Mucosa of descending colon (tissue), 3 donors: ENCODE measurements around the gene MTIF2. TPM values are rescaled to one million over a fixed set of nuclear protein-coding genes. Genes with fewer than 3 reads are reported as not detected.
"Not testable (repeated sequence)": the region's sequence is repeated elsewhere in the genome, so short reads cannot be mapped to it uniquely, and the experiment has no call there.

Source experiments
- ATAC-seq: fragments of 200-7000 bp; cut with Tn5 transposase; one replicate; pipeline ENCODE4 v1.9.1; 2020; ENCODE audit warnings: mild to moderate bottlenecking, moderate library complexity
- DNase-seq, 3 donors: peaks; one replicate each; pipeline ENCODE4 v3.0.0-alpha.2; 2020
- H3K36me3 ChIP-seq: fragments of 200-600 bp; one replicate; pipeline ENCODE4 v1.8.0; 2021; ENCODE audit warnings: low read depth, mild to moderate bottlenecking
- H3K4me1 ChIP-seq: fragments of 200-600 bp; one replicate; pipeline ENCODE4 v1.8.0; 2021; ENCODE audit warnings: low read depth, mild to moderate bottlenecking
- H3K4me3 ChIP-seq: fragments of 200-600 bp; one replicate; pipeline ENCODE4 v1.8.0; 2021; ENCODE audit warnings: mild to moderate bottlenecking
- H3K9me3 ChIP-seq: fragments of 200-600 bp; one replicate; pipeline ENCODE4 v1.8.0; 2021; ENCODE audit warnings: mild to moderate bottlenecking
- intact Hi-C, 2 donors: fragments of 100-400 bp; cut with DNase I in 1 of 2; cut with micrococcal nuclease in 1 of 2; formaldehyde crosslinking; loops; one replicate each; pipeline versions ENCODE4 v1.11.0 to v1.11.1; 2022; cut with DNase I, micrococcal nuclease
- total RNA-seq, 3 donors: library from RNA; stranded (reverse); fragmentation: NEBNext Ultra II Directional in 2 of 3; extraction: Animal tissue kit (Norgen Biotek cat#: 25700) in 2 of 3; gene quantifications; one replicate each; pipeline versions ENCODE4 v1.2.1 to v1.2.4, GENCODE V29; 2021 to 2023
- TF ChIP-seq, protein P1 (sequence below): fragments of 200-600 bp; IDR thresholded peaks from one replicate; pipeline ENCODE4 v1.8.0; 2022; ENCODE audit warnings: antibody characterized with exemption, mild to moderate bottlenecking
- donor health status: DM: no; HTN: no; CAD: no; lungs with moderate emphysema.
- donor health status: DM: no; HTN: no; CAD: no.
- donor health status: DM: no; HTN: yes; CAD: no.

MTIF2 gene
- total RNA-seq, 3 donors from 2014 or later: 33.5 to 46.8 (median 39.9) TPM

DNA sequence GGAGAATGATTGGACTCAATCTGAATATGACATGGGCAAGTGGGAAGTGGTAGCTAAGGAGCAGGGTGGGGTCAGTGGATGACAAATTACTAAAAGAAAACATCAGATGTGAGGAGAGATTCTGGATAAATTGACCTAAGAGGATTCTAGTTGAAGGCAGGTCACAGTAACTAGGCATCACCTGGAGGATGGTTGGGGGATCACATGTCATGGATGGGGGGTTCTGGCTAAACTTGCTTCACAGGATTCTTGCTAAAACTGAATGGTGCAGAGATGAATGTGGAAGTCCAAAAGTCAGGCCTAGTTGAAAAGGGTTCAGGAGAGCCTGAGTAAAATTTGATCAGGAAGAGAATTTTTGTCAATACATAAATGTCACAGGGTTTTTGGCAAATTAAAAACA is 55.2 kb downstream of the MTIF2 start:
- Histone ChIP-seq H3K36me3 (no peaks in the 10 kb centered on the region), H3K4me1 (no peaks in the 10 kb centered on the region), H3K4me3 (no peak overlapping the region), H3K9me3 (no peaks in the 10 kb centered on the region)
- TF ChIP-seq, protein P1, sequence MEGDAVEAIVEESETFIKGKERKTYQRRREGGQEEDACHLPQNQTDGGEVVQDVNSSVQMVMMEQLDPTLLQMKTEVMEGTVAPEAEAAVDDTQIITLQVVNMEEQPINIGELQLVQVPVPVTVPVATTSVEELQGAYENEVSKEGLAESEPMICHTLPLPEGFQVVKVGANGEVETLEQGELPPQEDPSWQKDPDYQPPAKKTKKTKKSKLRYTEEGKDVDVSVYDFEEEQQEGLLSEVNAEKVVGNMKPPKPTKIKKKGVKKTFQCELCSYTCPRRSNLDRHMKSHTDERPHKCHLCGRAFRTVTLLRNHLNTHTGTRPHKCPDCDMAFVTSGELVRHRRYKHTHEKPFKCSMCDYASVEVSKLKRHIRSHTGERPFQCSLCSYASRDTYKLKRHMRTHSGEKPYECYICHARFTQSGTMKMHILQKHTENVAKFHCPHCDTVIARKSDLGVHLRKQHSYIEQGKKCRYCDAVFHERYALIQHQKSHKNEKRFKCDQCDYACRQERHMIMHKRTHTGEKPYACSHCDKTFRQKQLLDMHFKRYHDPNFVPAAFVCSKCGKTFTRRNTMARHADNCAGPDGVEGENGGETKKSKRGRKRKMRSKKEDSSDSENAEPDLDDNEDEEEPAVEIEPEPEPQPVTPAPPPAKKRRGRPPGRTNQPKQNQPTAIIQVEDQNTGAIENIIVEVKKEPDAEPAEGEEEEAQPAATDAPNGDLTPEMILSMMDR: no peak
- DNase-seq (no peak), ATAC-seq (no peak)
- intact Hi-C loops: no loop called here

DNA sequence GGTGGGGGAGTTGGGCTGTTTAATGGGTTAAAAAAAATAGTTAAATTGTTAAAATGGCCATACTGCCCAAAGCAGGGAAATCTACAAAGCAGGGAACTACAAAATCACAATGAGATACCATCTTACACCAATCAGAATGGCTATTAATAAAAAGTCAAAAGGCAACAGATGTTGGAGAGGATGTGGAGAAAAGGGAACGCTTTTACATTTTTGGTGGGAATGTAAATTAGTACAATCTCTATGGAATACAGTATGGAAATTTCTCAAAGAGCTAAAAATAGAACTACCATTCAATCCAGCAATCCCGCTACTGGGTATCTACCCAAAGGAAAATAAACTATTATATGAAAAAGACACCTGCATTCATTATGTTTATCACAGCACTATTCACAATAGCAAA is 64.1 kb downstream of the MTIF2 start:
- Histone ChIP-seq H3K4me3 (no peak overlapping the region), H3K36me3 (no peaks in the 10 kb centered on the region), H3K9me3 (peaks cover 3% of the 10 kb centered on the region), H3K4me1 (no peaks in the 10 kb centered on the region)
- DNase-seq (no peak), ATAC-seq (no peak)
- intact Hi-C loops: no loop called here
- TF ChIP-seq, protein P1: no peak

DNA sequence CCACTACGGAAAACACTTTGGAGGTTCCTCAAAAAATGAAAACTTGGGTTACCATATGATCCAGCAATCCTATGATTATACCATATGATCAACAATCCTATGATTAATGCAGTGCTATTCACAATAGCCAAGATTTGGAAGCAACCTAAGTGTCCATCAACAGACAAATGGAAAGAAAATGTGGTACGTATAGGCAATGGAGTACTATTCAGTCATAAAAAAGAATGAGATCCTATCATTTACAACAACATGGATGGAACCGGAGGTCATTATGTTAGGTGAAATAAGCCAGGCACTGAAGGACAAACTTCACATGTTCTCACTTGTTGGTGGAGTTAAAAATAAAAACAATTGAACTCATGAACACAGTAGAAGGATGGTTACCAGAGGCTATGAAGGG is 64.5 kb downstream of the MTIF2 start:
- TF ChIP-seq, protein P1: no peak
- H3K36me3 ChIP-seq: no peaks in the 10 kb centered on the region
- peaks cover 3% of the 10 kb centered on the region for H3K9me3 ChIP-seq
- H3K4me1 ChIP-seq: no peaks in the 10 kb centered on the region
- intact Hi-C loops: no loop called here
- DNase-seq (no peak), ATAC-seq (no peak)
- H3K4me3 ChIP-seq: no peak overlapping the region

DNA sequence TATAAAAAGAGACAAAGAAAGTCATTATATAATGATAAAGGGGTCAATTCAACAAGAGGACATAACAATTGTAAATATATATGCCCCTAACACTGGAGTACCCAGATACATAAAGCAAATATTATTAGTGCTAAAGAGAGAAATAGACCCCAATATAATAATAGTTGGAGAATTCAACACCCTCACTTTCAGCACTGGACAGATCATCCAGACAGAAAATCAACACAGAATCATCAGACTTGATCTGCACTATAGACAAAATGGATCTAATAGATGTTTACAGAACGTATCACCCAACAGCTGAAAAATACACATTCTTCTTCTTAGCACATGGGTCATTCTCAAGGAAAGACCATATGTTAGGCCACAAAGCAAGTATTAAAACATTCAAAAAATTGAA is 68.6 kb downstream of the MTIF2 start:
- Histone ChIP-seq H3K36me3 (no peaks in the 10 kb centered on the region), H3K4me1 (no peaks in the 10 kb centered on the region), H3K9me3 (peaks cover 3% of the 10 kb centered on the region), H3K4me3 (no peak overlapping the region)
- DNase-seq (no peak), ATAC-seq (no peak)
- intact Hi-C loops: no loop called here
- TF ChIP-seq, protein P1: no peak

DNA sequence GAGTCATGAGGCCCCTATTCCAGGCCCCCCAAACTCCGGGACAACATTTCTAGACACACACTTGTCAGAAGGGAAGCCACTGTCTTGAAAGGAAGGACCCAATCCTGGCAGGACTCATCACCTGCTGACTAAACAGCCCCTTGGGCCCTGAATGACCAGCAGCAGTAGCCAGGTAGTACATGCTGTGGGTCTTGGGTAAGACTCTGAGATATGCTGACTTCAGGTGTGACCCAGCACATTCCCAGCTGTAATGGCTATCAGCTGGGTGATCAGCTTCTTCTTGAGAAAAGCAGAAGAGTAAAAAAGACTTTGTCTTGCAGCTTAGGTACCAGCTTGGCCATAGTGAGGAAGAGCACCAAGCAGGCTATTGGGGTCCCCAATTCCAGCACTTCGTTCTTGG is 72.5 kb downstream of the MTIF2 start:
- Histone ChIP-seq H3K4me1 (no peaks in the 10 kb centered on the region), H3K36me3 (no peaks in the 10 kb centered on the region), H3K4me3 (no peak overlapping the region), H3K9me3 (peaks cover 3% of the 10 kb centered on the region)
- ATAC-seq (no peak), DNase-seq (no peak)
- intact Hi-C loops: no loop called here
- TF ChIP-seq, protein P1: no peak

DNA sequence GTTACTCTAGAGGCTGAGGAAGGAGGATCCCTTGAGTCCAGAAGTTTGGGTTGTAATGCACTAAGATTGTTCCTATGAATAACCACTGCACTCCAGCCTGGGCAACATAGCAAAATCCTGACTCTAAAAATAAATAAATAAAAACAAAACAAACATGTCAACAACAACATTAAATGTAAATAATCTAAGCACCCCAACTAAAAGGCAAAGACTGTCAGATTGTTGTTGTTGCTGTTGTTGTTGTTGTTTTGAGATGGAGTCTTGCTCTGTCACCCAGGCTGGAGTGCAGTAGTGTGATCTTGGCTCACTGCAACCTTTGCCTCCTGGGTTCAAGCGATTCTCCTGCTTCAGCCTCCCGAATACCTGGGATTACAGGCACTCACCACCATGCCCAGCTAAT is 77.1 kb downstream of the MTIF2 start:
- intact Hi-C loops, H3K4me1 ChIP-seq, ATAC-seq, H3K36me3 ChIP-seq, DNase-seq, H3K4me3 ChIP-seq, H3K9me3 ChIP-seq: not testable (repeated sequence)

DNA sequence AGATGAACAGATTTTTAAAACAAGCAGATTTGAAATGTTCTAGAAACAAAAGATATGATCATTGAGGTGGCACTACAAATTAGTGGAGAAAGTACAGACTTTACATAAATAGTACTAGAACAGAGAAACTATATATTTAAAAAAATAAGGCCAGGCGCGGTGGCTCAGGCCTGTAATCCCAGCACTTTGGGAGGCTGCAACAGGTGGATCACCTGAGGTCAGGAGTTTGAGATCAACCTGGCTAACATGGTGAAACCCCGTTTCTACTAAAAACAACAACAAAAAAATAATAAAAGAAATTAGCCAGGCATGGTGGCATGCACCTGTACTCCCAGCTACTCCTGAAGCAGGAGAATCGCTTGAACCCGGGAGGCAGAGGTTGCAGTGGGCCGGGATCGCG is 82.2 kb downstream of the MTIF2 start:
- DNase-seq, H3K4me1 ChIP-seq, ATAC-seq, H3K4me3 ChIP-seq, intact Hi-C loops, H3K36me3 ChIP-seq, H3K9me3 ChIP-seq: not testable (repeated sequence)
